Adrenal gland (tissue), 12 donors: Measurements from ENCODE around the gene ZNF592. TPM values are rescaled to one million over a fixed set of nuclear protein-coding genes. Genes with fewer than 3 reads are reported as not detected.
A peak's percentile ranks its signal among the peaks of the same experiment; 100 is the strongest.

Source experiments
- DNase-seq, 7 donors: peaks; one replicate each; pipeline ENCODE4 v3.0.0-alpha.2; 2019 to 2020
- H3K27ac ChIP-seq, 5 donors: fragments of 200-600 bp; sonication (generic) in 4 of 5; 1 replicate in 3 of 5; 2 replicates in 2 of 5; pipeline versions ENCODE4 v1.5.1 to v1.8.0; 2016 to 2020; ENCODE audit warnings: mild to moderate bottlenecking in 1 of 5
- H3K27me3 ChIP-seq: fragments of 200-600 bp; 2 replicates; pipeline ENCODE4 v1.8.0; 2021
- H3K36me3 ChIP-seq, 2 donors: fragments of 200-600 bp; replicated peaks in 1 of 2; 1 replicate in 1 of 2; 2 replicates in 1 of 2; pipeline versions ENCODE4 v1.5.1 to v1.8.0; 2018 to 2022
- H3K4me1 ChIP-seq, 2 donors: fragments of 200-600 bp; replicated peaks in 1 of 2; 1 replicate in 1 of 2; 2 replicates in 1 of 2; pipeline versions ENCODE4 v1.5.1 to v1.8.0; 2018 to 2021
- H3K4me3 ChIP-seq, 4 donors: fragments of 200-600 bp; sonication (generic) in 3 of 4; one replicate each; pipeline ENCODE4 v1.5.1; 2016 to 2018
- H3K9me3 ChIP-seq, 3 donors: fragments of 200-600 bp; sonication (generic) in 1 of 3; replicated peaks in 1 of 3; 1 replicate in 2 of 3; 2 replicates in 1 of 3; pipeline versions ENCODE4 v1.5.1 to v1.8.0; 2016 to 2021
- CTCF ChIP-seq, 6 experiments: fragments of 450-650 bp in 4 of 6; fragments of 200-600 bp in 2 of 6; sonication (generic) in 1 of 6; IDR thresholded peaks; 1 replicate in 5 of 6; 2 replicates in 1 of 6; pipeline versions ENCODE4 v1.5.1 to v1.8.0; 2016 to 2021; ENCODE audit warnings: antibody characterized with exemption in 6 of 6, mild to moderate bottlenecking in 2 of 6, moderate library complexity in 1 of 6
- POLR2A ChIP-seq, 2 donors: fragments of 450-650 bp; IDR thresholded peaks; one replicate each; pipeline ENCODE4 v1.6.1; 2017; ENCODE audit warnings: antibody characterized with exemption in 2 of 2, mild to moderate bottlenecking in 2 of 2, moderate library complexity in 1 of 2
- WGBS, 4 donors: extraction: QIAGEN DNeasy Blood & Tissue Kit in 2 of 4; methylation state at CpG; one replicate each; pipeline versions ENCODE4 v1.1.5 to v1.1.7; 2013 to 2017; 5-methylcytosine and 5-hydroxymethylcytosine counted together
- intact Hi-C, 2 donors: fragments of 100-400 bp; cut with DNase I; formaldehyde crosslinking; loops; one replicate each; pipeline versions ENCODE4 v1.14.1 to v1.15.0; 2022 to 2023
- polyA plus RNA-seq, 3 donors: library from polyadenylated mRNA; stranded (reverse); fragments of 200-250 nt in 2 of 3; fragments of 350-450 nt in 1 of 3; fragmentation: Illumina TruSeq in 1 of 3; extraction: RNeasy Lipid Tissue Mini Kit (QIAGEN cat#74804) in 1 of 3; gene quantifications; one replicate each; pipeline ENCODE4 v1.2.3, GENCODE V29; 2013 to 2014
- total RNA-seq, 9 donors: library from RNA; depleted of rRNA in 4 of 9; stranded (reverse); fragments of >200 nt in 4 of 9; fragments of 120-200 nt in 1 of 9; fragmentation: NEBNext Ultra II Directional in 1 of 9; extraction: Animal tissue kit (Norgen Biotek cat#: 25700) in 1 of 9; gene quantifications; one replicate each; pipeline versions ENCODE4 v1.1.0 to v1.2.4, GENCODE V29; 2013 to 2023
- donor health status: healthy with polysubstance abuse.
- donor health status: Bipolar disorder and iron deficiency.
- donor health status: DM: yes; HTN: yes; CAD: no.
- donor health status: DM: no; HTN: no; CAD: no.
- donor health status: DM: no; HTN: no; CAD: no.
- donor health status: DM: yes; HTN: yes; CAD: no.

ZNF592 gene
- total and polyA plus RNA-seq, 12 donors = 8.1 to 30.3 (median 24.2) TPM

GRCh38 chr15:84813931-84814330 lies 65.5 kb downstream of the ZNF592 start:
- Histone ChIP-seq H3K36me3 (no peaks in the 10 kb centered on the region), H3K4me3 (no peak overlapping the region), H3K27ac (no peak overlapping the region), H3K4me1 (peaks cover 14 to 20% of the 10 kb centered on the region in 2 donors), H3K9me3 (no peaks in the 10 kb centered on the region), H3K27me3 (no peaks in the 10 kb centered on the region)
- intact Hi-C loops = loop anchor here in 1 of 2 donors (10.0 kb wide), 1 partner anchor 59 kb away; no protein-coding TSS in a partner anchor
- no peak for DNase-seq
- TF ChIP-seq POLR2A (IDR thresholded peaks at IDR 0.05) = no peak
- TF ChIP-seq CTCF (IDR thresholded peaks at IDR 0.05) = no peak
- WGBS, 4 donors = 30 to 55% (median 42%) methylated on average over 1 of the region's 1 CpG

- intact Hi-C loops = loop anchor here in 1 of 2 donors (10.0 kb wide), 1 partner anchor 60 kb away; no protein-coding TSS in a partner anchor
- no peak for TF ChIP-seq POLR2A (IDR thresholded peaks at IDR 0.05)
- TF ChIP-seq CTCF (IDR thresholded peaks at IDR 0.05) = no peak
- H3K27me3 ChIP-seq = no peaks in the 10 kb centered on the region
- no peaks in the 10 kb centered on the region for H3K36me3 ChIP-seq
- peaks cover 20 to 30% of the 10 kb centered on the region in 2 donors for H3K4me1 ChIP-seq
- no peaks in the 10 kb centered on the region for H3K9me3 ChIP-seq
- peak overlapping the region in 2 of 5 donors; percentile 4 to 17 for H3K27ac ChIP-seq
- peak in 1 of 7 donors; percentile 46 for DNase-seq
- 70 to 83% (median 79%) methylated on average over 10 of the region's 10 CpGs for WGBS, 4 donors
- no peak overlapping the region for H3K4me3 ChIP-seq
These were observed 66.5 kb downstream of the ZNF592 start for GRCh38 chr15:84814916-84815315.

- H3K27me3 ChIP-seq = no peaks in the 10 kb centered on the region
- 23 to 95% (median 56%) methylated on average over 6 to 63 of the region's 63 CpGs for WGBS, 4 donors
- peak within 1 kb of the TSS; percentile 72 to 95 (median 91) for H3K27ac ChIP-seq
- no peaks in the 10 kb centered on the region for H3K9me3 ChIP-seq
- H3K36me3 ChIP-seq = no peaks in the 10 kb centered on the region
- peak; percentile 60 to 83 (median 74) for DNase-seq
- H3K4me1 ChIP-seq = peaks cover 20 to 42% of the 10 kb centered on the region in 2 donors
- peak within 1 kb of the TSS in 1 of 4 donors; percentile 43 for H3K4me3 ChIP-seq
- intact Hi-C loops = loop anchor here in 1 of 2 donors (10.0 kb wide), 1 partner anchor 62 kb away; no protein-coding TSS in a partner anchor
- peak; percentile 29 to 37 for TF ChIP-seq POLR2A (IDR thresholded peaks at IDR 0.05)
- no peak for TF ChIP-seq CTCF (IDR thresholded peaks at IDR 0.05)
These were observed 68.5 kb downstream of the ZNF592 start, which contains the start of gene ALPK3 for GRCh38 chr15:84816694-84817465. TSS of gene ALPK3 (plus strand) at chr15:84817356. CDS start at chr15:84817453, 97 bp downstream.

- DNase-seq = peak in 1 of 7 donors; percentile 23
- 35 to 86% (median 53%) methylated on average over 1 to 27 of the region's 27 CpGs for WGBS, 4 donors
- intact Hi-C loops = loop anchor here in 1 of 2 donors (10.0 kb wide), 1 partner anchor 63 kb away; no protein-coding TSS in a partner anchor
- no peaks in the 10 kb centered on the region for H3K36me3 ChIP-seq
- H3K9me3 ChIP-seq = no peaks in the 10 kb centered on the region
- H3K4me1 ChIP-seq = peaks cover 20 to 45% of the 10 kb centered on the region in 2 donors
- no peaks in the 10 kb centered on the region for H3K27me3 ChIP-seq
- TF ChIP-seq POLR2A (IDR thresholded peaks at IDR 0.05) (no peak), CTCF (IDR thresholded peaks at IDR 0.05) (peak in 2 of 6 experiments; percentile 23 to 37)
- H3K4me3 ChIP-seq = peak overlapping the region in 1 of 4 donors; percentile 43
- H3K27ac ChIP-seq = peak overlapping the region; percentile 72 to 95 (median 91)
These were observed 69.2 kb downstream of the ZNF592 start for GRCh38 chr15:84817466-84818081.
